ENCODE data around the gene NKAPL.
A peak's percentile ranks its signal among the peaks of the same experiment; 100 is the strongest.

Gene NKAPL

DNA sequence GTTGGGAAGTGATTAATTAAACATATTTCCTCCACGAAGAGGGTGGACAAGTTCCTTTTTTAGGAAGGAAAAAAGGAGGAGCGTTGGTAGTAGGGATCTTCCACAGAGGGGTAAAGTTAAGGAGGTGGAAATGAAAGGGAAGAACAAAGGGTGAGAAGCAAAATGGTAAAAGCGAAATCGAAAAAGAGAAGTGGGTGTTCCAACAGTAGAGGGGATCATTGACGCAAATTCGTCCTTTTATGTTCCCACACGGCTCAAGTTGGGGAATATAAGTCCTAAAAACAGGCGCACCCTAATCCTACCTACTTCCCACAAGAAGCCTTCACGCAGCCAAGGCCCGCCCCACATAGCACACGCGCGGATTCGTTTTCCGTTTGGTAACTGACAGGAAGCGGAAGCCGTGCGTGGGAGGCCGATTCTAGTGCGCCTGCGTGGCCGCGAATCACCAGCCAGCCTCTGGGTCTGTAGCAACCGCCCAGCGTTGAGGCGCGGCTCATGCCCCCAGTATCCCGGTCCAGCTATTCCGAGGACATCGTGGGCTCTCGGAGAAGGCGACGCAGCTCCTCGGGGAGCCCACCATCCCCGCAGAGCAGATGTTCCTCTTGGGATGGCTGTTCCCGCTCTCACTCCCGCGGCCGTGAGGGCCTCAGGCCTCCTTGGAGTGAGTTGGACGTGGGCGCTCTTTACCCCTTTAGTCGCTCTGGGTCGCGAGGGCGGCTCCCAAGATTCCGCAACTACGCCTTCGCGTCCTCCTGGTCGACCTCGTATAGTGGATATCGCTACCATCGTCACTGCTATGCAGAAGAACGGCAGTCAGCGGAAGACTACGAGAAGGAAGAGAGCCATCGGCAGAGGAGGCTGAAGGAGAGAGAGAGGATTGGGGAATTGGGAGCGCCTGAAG lies at the start of gene NKAPL:
Gene NKAPL, plus strand, starts transcription at position 421 of the 901 bp plus-strand sequence. Its CDS starts 75 bp downstream, at position 496.
- DNase-seq (ENCODE audit: low spot score): peak; percentile 73

DNA sequence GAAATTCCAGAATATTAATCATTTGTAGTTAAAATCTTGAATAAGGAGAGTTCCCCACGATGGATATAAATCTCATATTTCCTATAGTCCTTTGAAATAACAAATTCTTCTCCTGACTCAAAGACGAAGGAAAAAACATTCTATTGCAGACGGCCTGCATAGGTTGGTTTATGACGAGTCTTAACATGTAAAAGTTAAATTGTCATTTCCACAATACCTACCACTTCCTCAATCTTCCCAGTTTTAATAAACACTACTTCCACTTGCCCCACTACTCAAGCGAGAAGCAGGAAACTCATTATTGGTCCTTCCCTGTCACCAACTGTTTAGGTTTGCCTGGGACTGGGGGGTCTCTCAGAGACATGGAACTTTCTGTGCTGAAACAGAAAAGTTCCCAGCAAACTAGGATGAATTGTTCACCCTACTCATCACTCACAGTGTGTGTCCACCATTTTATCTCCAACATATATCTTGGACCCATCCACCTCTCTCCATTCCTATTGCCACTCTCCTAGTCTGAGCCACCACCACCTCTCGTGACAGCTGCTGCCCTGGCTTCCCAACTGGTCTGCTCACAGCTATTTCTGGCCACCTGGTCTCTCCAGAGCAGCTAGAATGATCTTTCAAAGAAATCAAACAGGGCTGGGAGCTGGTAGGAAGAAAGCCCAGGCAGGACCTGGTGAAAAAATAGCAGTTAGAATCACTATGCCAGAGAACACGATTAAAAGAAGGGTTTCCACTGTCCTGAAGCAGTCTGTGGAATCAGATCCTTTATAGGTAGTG lies 49.2 kb upstream of the NKAPL start:
- DNase-seq (ENCODE audit: low spot score): no peak

DNA sequence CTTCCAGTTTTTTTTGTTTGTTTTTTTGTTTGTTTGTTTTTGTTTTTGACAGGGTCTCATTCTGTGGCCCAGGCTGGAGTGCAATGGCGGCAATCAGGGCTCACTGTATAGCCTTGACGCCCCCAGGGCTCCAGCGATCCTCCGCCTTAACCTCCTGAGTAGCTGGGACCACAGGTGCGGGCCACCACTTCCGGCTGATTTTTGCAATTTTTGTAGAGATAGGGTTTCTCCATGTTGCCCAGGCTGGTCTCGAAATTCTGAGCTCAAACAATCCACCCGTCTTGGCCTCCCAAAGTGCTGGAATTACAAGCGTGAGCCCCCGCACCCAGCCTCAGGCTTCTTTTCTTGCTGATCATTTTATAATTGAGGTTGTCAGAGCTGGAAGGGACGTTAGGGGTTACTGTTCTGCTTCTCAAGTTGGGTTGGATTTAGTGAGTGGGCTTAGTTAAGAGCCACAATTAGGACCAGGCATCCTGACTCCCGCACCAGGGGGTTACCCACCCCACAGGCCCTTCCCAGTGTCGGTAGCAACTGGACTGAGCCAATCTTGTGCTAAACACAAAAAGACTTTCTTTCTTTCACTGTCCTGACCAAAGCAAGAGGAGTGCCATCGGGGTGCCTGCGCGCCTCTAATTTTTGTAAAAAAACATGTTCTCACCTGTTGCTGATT lies 47.1 kb upstream of the NKAPL start:
- DNase-seq (ENCODE audit: low spot score): no peak

DNA sequence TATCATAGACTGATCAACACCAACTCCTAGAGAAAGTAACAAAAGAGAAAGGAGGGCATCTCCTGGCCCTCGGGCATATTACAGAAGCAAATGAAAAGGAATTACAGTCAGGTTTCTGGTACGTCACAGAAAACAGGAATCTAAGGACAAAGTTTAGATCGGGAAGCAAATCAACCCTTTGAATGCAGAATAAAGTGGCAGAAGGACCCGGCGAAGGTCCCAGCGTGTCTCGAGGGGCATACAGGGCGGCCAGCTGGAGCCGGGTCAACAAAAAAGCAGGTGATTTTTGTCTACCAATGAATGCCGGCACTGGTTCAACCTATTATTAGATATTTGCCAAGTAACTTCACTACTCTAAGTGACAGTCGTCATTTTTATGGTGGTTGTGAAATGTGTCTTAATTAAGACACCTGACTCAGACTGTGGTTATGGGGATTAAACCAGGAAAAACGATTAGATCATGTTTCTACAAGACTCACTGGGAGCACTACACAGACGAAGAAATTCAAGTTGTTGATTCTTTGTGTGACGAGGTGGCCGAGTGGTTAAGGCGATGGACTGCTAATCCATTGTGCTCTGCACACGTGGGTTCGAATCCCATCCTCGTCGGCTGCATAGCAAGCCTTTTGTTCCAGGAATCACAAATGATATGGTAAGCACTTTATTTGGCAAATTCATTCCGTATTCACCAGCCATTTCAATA lies 46.4 kb upstream of the NKAPL start:
- DNase-seq (ENCODE audit: low spot score): no peak

DNA sequence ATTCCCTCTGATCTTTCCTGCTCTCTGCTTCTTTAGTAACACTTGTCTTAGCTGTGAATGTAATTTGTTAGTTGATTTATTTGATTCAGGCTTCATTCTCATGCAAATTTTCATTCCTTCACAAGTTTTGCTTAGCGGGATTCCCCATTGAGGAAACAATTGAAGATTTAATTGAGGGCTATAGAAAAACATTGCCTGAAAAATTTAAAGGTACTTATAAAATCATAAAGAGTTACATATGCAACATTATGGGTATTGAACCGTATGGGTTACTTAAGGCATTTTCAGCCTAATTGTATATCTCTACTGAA lies 45.9 kb upstream of the NKAPL start:
- no peak for DNase-seq (ENCODE audit: low spot score)

DNA sequence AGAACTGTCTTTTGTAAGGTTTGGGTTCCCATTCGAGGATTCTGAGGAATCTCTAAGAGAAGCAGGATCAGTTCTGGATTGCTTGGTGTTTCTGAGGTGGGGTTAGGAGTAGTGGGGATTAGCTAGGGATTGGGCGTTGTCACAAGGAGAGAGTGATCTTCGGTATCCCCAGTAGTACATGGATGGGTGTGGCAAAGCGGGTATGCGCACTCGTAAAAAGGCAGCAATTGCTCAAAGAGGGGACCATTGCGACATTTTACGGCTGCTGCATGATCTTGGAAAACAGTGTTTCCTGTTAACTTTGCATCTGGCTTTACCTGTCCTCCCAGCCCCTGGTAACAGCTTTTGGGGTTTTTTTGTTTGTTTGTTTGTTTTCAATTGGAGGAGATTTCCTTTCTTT lies 43.7 kb upstream of the NKAPL start:
- DNase-seq (ENCODE audit: low spot score): no peak

DNA sequence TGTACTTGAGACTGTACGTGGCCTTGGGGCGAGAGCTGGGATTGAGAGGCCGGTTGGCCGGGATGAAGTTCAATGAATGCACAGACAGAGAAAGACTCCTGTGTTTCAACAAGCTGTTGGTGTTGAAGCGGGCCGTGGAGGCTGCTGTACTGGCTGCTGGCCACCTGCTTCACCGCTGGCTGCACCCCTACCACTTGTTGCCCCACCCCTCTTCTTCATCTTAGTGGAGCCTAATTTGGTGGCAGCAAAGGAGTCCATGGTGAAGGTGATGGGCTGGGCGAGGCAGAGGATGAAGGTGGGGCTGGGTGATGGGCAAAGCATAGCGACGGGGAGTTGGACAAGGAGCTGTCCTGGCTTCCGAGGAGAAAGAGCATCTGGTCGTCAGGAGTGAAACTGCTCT lies 41.2 kb upstream of the NKAPL start:
- no peak for DNase-seq (ENCODE audit: low spot score)

DNA sequence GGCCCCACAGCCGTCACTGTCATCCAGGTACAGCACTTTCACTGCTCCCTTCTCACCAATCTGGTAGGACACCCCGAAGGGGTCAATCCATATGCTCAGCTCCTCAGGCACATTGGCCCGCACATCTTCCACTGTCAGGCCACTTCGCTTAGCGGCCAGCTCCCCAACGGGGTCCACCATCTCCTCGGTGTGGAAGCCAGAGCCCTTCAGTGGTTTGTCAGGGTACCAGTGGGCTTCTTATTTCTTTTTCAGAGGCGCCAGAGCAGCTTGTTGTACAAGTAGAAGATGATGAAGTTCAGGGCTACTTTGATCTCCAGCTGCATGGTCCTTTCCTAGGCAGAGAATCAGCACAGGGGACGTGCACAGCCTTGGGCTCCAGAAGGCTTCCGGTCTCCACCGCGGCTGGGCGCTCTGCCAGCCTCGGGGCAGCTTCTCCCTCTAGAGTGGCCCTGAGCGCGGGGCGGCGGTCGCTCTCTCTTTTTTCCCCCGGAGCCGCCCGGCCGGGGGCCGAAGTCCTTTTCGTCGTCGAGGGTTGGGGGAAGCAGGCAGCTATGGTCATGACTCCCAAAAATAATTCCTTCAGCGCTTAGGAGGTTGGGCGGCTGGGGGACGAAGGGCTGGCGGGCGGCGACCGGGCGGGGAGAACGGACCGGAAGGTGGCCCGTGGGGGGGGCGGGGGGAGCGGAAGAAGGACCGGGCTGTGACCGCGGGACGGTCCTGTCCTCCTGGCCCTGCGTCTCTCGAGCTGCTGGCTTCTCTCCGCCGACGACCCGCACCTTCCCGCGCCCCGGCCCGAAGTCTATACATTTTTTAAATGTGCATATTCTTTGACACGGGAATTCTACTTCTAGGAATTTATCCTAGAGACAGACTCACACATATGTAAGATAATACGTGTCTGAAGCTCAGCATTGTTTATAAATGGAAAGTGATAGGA lies 40.5 kb upstream of the NKAPL start:
- DNase-seq (ENCODE audit: low spot score): peak; percentile 48

DNA sequence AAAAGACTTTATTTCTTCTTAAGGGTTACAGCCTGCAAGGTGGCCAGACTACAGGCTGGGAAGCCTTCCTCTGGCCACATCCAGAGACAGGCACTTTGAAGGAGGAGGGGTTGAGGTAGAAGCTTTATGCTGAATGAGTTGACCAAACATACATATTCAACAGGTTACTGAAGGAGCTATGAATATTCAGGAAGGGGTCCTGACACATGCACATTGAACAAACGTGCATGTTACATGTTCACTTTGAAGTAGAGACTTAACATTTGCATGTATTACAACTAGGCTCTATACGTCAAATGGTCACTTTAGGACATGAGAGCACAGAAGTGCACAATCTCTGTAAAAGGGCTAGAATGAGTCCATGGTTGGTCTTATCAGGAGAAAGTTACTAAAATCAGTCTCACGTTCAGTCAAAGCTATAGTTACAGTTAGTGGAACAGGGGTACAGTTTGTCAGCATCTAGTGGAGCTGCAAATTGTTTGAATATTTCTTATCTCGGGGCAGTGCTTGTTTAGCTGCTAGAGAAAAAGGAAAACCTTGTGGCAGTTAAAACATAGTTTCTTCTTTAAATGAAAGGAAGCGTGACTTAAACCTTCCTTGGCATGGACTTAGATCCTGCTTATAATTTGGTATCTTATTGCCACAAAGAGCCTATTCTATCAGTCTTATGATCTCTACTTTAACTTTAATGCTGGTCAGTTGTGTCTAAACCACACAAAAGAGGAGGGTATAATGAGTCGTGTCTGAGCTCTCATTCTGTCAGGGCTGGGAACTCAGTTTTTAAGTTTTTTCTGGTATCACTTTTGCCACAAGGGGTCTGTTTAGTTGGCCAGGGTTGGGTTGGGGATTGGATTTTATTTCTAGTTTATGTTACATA lies 38.6 kb upstream of the NKAPL start:
- no peak for DNase-seq (ENCODE audit: low spot score)

DNA sequence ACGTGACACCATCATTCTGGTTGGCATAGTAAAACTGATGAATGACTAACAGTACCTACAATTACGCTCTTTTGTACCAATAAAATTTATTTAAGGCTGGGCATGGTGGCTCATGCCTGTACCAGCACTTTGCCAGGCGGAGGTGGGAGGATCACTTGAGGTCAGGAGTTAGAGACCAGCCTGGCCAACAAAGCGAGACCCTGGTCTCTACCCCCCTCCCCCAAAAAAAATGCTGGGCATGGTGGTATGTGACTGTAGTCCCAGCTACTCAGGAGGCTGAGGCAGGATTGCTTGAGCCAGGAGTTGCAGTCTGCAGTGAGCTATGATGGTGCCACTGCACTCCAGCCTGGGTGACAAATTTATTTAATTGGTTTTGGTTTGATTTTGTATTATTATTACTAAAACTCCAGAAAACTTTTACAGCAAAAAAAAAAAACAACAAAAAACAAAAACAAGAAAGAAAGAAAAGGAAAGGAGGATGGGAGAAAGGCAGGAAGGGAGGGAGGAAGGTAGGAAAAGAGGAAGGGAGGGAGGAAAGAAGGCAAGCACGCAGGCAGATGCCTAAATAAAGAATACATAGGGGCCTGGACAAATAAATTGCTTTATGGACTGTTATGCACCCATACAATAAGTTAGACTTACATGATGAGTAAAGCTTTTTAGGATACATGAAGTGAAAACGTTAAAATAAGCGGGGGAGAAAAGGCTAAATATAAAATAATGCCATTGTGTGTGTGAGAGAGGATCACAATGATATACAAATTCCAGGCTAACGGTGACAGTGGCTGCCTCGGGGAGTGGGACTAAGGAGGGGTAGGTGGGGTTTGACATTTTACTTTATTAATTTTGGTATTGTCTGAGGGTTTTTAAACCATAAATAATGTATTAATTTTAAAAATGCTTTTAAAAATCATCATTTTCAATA lies 34.7 kb upstream of the NKAPL start:
- DNase-seq (ENCODE audit: low spot score): no peak

DNA sequence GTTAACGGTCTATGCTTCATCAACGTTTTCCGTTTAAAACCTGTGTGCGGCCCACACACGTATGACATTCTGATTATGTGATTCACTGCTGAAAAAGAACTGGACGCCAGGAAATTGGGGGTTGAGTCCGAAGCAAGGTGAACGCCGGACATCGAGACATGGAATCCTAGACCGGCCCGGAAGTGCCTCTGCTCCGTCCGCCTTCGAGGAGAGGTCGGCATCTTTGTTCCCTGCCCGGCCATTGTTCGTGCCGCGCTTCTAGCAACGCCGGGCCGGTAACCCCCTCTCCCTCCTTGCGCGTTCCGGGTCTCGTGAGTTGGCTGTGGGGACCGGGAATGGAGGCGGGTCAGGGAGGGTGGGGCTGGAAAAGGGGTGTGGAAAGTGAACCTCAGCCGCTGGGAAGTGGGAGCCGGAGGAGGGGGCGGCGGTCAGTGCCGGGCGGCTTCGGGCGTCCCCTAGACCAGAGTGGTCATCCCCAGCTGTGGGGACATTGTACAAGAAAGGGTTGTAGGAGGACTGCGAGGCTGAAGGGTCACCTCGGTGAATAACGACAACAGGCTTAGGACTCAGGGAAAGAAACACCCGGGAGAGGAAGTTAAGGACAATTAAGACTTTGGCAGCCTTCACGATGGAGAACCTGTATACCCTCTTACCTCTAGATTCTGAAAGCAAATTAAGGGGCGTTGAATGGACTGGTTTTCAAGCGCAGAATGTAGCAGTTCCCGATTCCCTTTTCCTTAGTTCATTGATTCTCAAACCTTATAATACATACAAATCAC lies 33.9 kb upstream of the NKAPL start, which contains the start of gene ZSCAN9:
Gene ZSCAN9, plus strand, starts transcription at position 220 of the 779 bp plus-strand sequence. CDS start 1,810 bp downstream, outside the sequence.
- peak; percentile 70 for DNase-seq (ENCODE audit: low spot score)

DNA sequence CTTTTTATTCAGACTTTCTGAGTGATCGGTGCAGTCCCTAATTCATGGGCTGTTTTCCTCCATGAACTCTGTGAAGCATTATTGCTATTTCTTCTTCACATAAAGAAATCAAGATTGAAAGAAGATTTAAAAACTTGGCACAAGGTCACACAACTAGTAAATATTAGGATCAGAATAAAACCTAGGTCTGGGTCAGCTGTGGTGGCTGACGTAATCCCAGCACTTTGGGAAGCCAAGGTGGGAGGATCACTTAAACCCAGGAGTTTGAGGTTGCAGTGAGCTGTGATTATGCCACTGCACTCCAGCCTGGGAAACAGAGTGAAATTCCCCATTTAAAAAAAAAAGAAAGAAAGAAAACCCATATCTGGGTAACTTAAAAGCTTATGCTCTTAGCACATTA lies 32.6 kb upstream of the NKAPL start:
- no peak for DNase-seq (ENCODE audit: low spot score)

DNA sequence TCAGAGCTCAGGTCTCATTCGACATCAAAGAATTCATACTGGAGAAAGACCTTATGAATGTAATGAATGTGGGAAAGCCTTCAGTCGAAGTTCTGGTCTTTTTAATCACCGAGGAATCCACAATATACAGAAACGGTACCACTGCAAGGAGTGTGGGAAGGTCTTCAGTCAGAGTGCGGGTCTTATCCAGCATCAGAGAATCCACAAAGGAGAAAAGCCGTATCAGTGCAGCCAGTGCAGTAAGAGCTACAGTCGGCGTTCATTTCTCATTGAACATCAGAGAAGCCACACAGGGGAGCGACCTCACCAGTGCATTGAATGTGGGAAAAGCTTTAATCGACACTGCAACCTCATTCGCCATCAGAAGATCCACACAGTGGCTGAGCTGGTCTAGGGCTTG lies 26.3 kb upstream of the NKAPL start:
- DNase-seq (ENCODE audit: low spot score): no peak

DNA sequence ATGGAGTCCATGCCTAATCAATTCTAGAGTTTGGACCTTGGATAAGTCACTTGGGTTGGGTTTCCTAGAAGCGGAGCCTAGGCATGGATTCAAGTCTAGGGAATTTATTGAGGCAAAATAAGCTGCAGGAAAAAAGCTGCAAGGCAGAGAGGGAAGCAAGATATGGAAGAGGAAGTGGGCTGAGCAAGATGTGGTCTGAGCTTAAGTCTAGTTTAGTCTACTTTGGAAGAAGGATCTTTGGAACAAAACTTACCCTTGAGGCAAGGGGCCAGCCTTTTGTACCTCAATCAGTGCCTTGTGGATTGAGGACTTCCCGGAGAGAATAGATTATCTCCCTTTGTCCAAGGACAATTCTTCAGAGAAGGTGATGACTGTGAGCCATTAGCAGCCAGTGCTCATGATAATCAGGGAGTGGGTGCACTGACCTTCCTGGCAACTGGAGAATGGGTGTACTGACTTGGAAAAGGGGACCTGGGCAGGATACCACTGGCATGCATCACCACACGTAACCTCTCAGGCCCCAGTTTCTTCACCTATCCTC lies 23.1 kb upstream of the NKAPL start:
- DNase-seq (ENCODE audit: low spot score): no peak

DNA sequence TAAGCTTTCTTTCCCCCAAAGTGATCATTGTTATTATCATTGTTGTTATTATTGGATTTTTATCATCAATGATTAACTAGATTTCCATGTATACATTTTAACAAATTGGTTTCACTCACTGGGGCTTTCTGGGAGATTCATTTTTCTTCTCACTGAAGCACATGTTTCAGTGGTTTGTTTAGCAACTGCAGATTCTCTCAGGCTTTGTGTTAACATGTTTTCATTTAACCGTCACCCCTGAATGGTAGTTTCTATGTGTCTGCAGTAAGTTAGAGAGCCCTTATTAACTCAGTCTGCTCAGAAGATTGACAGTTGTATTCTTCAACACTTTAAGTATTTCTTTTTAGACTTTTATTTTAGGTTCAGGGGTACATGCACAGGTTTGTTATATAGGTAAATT lies 19.5 kb upstream of the NKAPL start:
- DNase-seq (ENCODE audit: low spot score): no peak

DNA sequence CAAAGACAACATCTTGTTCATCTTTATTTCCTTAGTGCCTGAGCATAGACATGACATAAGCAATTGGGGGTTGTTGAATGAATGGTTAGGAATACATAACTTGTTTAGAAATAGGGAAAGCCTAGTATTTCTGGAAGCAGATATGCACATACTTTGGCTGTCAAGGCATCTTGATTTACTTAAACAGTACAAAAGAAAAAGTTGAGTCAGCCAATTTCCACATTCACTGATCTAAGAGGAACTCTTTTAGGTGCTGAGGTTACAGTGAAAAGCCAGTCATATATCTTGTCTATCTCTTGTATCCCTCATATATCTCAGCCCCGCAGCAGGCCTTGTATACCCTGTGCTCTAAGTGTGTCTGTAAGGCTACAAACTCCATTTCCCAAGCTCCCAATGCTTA lies 18.6 kb upstream of the NKAPL start:
- no peak for DNase-seq (ENCODE audit: low spot score)

DNA sequence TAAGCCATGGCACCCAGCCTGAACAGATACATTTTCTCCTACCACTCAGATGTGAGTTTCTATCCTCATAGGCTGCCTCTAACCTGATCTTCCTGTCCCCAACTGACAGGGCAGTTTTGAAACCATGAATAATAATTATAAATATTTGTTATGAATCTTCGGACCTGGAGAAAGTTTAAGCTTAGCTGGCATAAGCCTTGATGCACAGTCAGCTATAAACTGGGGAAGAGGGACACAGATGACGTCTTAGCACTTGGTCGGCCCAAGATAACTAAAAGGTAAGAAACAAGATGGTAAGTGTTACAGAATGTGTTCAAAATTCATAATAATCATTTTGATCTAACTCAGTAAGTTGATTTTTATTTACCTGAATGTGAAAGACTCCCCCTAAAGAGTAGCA lies 15.2 kb upstream of the NKAPL start:
- no peak for DNase-seq (ENCODE audit: low spot score)

Measured in globus pallidus (tissue), 1 donor.